HepG2 (cell line): Measurements from ENCODE around the gene MARF1. TPM values are rescaled to one million over a fixed set of nuclear protein-coding genes. Genes with fewer than 3 reads are reported as not detected.

Experiments used
- HDAC6 ChIP-seq: fragments of 200-600 bp; sonication (generic); IDR thresholded peaks from 2 replicates; pipeline ENCODE4 v1.7.0; 2017; ENCODE audit warnings: mild to moderate bottlenecking, antibody characterized with exemption, low read length, low read depth
- NR2F1 ChIP-seq, 2 experiments: fragments of 450-650 bp in 1 of 2; formaldehyde crosslinking in 1 of 2; IDR thresholded peaks; 2 replicates each; pipeline versions ENCODE4 v1.5.0 to v1.6.1; 2016 to 2020; ENCODE audit warnings: mild to moderate bottlenecking in 1 of 2, missing compliant biosample characterization in 1 of 2, missing genetic modification reagents in 1 of 2, moderate library complexity in 1 of 2
- RCOR2 ChIP-seq: IDR thresholded peaks from 2 replicates; pipeline ENCODE4 v1.6.1; 2016; ENCODE audit warnings: missing biosample characterization, missing genetic modification reagents
- SATB2 ChIP-seq: sonication (generic); formaldehyde crosslinking; IDR thresholded peaks from 2 replicates; pipeline ENCODE4 v1.5.0; 2020; ENCODE audit warnings: missing genetic modification reagents
- TBX3 ChIP-seq: fragments of 450-650 bp; IDR thresholded peaks from 2 replicates; pipeline ENCODE4 v1.6.1; 2017; ENCODE audit warnings: antibody characterized with exemption, mild to moderate bottlenecking, inconsistent platforms, borderline replicate concordance
- ZMYM4 ChIP-seq: sonication (generic); formaldehyde crosslinking; IDR thresholded peaks from 2 replicates; pipeline ENCODE4 v1.8.1; 2023; ENCODE audit warnings: mild to moderate bottlenecking, missing genetic modification reagents
- ZNF333 ChIP-seq: sonication (generic); formaldehyde crosslinking; IDR thresholded peaks from 2 replicates; pipeline ENCODE4 v1.4.0; 2020; ENCODE audit warnings: mild to moderate bottlenecking, missing genetic modification reagents, borderline replicate concordance
- ZNF780A ChIP-seq: sonication (generic); formaldehyde crosslinking; IDR thresholded peaks from 2 replicates; pipeline ENCODE4 v1.8.0; 2022; ENCODE audit warnings: mild to moderate bottlenecking, missing genetic modification reagents, moderate library complexity
- polyA plus RNA-seq, 8 experiments: library from polyadenylated mRNA; depleted of rRNA in 3 of 8; stranded (reverse) in 7 of 8; unstranded in 1 of 8; fragments of >200 nt; fragmentation: Illumina TruSeq in 4 of 8; extraction: Trizol in 4 of 8; gene quantifications; 2 replicates each; pipeline versions ENCODE4 v1.2.1 to v1.2.3, GENCODE V29; 2011 to 2016; ENCODE audit warnings: low read depth in 4 of 8, missing spikeins in 1 of 8, mixed read lengths in 1 of 8; ENCODE audit not compliant: insufficient read depth in 1 of 8
- total RNA-seq, 5 experiments: library from RNA; depleted of rRNA; stranded (reverse); fragments of >200 nt; fragmentation: Illumina TruSeq; extraction: Trizol; gene quantifications; 2 replicates each; pipeline ENCODE4 v1.2.3, GENCODE V29; 2016; ENCODE audit warnings: low read depth in 1 of 5
- TF ChIP-seq, protein P1 (sequence below): sonication (generic); formaldehyde crosslinking; IDR thresholded peaks from 2 replicates; pipeline ENCODE4 v1.8.0; 2022; ENCODE audit warnings: mild to moderate bottlenecking, missing genetic modification reagents, borderline replicate concordance
- TF ChIP-seq, protein P2 (sequence below): sonication (generic); formaldehyde crosslinking; IDR thresholded peaks from 2 replicates; pipeline ENCODE4 v1.4.0; 2020; ENCODE audit warnings: missing genetic modification reagents

The MARF1 gene
- total and polyA plus RNA-seq, 2 of the 13 experiments (the other 11 are each of a cell fraction or from before 2014, with no cell fraction given), result 8.7 to 20.7 TPM

DNA sequence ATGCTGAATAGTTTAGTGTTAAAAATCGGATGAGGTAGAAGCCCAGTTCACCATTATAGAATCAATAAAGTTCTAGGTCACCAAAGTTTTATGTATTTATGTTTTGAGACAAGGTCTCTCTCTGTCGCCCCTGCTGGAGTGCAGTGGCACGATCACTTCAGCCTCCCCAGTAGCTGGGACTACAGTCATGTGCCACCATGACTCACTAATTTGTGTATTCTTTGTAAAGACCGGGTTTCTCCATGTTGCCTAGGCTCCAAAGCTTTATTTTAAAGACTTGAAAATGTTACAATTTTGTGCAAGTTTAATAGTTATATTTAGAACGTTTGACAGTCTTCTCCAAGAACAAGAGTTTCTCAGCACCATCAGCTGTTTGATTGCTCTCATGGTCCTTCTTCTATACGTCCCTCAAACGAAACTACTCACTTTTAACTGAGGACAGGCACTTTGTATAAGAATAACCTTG is 39.2 kb upstream of the MARF1 start (continued):
- TF ChIP-seq, protein P1, sequence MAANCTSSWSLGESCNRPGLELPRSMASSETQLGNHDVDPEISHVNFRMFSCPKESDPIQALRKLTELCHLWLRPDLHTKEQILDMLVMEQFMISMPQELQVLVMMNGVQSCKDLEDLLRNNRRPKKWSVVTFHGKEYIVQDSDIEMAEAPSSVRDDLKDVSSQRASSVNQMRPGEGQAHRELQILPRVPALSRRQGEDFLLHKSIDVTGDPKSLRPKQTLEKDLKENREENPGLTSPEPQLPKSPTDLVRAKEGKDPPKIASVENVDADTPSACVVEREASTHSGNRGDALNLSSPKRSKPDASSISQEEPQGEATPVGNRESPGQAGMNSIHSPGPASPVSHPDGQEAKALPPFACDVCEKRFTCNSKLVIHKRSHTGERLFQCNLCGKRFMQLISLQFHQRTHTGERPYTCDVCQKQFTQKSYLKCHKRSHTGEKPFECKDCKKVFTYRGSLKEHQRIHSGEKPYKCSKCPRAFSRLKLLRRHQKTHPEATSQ (CRISPR knock-in tag), result no peak
- TF ChIP-seq ZNF333 (no peak), ZNF780A (CRISPR knock-in tag) (no peak), TBX3 (no peak), HDAC6 (no peak), ZMYM4 (CRISPR knock-in tag) (no peak), RCOR2 (no peak), NR2F1 (CRISPR knock-in tag; IDR thresholded peaks at IDR 0.05) (peak in 1 of 2 experiments; percentile 22; a peak in 1 of 4 replicates), SATB2 (CRISPR knock-in tag) (no peak)
- TF ChIP-seq, protein P2, sequence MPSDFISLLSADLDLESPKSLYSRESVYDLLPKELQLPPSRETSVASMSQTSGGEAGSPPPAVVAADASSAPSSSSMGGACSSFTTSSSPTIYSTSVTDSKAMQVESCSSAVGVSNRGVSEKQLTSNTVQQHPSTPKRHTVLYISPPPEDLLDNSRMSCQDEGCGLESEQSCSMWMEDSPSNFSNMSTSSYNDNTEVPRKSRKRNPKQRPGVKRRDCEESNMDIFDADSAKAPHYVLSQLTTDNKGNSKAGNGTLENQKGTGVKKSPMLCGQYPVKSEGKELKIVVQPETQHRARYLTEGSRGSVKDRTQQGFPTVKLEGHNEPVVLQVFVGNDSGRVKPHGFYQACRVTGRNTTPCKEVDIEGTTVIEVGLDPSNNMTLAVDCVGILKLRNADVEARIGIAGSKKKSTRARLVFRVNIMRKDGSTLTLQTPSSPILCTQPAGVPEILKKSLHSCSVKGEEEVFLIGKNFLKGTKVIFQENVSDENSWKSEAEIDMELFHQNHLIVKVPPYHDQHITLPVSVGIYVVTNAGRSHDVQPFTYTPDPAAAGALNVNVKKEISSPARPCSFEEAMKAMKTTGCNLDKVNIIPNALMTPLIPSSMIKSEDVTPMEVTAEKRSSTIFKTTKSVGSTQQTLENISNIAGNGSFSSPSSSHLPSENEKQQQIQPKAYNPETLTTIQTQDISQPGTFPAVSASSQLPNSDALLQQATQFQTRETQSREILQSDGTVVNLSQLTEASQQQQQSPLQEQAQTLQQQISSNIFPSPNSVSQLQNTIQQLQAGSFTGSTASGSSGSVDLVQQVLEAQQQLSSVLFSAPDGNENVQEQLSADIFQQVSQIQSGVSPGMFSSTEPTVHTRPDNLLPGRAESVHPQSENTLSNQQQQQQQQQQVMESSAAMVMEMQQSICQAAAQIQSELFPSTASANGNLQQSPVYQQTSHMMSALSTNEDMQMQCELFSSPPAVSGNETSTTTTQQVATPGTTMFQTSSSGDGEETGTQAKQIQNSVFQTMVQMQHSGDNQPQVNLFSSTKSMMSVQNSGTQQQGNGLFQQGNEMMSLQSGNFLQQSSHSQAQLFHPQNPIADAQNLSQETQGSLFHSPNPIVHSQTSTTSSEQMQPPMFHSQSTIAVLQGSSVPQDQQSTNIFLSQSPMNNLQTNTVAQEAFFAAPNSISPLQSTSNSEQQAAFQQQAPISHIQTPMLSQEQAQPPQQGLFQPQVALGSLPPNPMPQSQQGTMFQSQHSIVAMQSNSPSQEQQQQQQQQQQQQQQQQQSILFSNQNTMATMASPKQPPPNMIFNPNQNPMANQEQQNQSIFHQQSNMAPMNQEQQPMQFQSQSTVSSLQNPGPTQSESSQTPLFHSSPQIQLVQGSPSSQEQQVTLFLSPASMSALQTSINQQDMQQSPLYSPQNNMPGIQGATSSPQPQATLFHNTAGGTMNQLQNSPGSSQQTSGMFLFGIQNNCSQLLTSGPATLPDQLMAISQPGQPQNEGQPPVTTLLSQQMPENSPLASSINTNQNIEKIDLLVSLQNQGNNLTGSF, result no peak
